ENCODE results near the gene TPTE2. TPM values are rescaled to one million over a fixed set of nuclear protein-coding genes. Genes with fewer than 3 reads are reported as not detected.

The TPTE2 gene
- total and polyA plus RNA-seq, 4 experiments from 2014 or later = not detected

GRCh38 chr13:19589312-19589711 is 28.0 kb upstream of the TPTE2 start:
- Mint-ChIP-seq H3K27ac (peak overlapping the region in 4 of 7 donors; percentile 29 to 84 (median 58)), H3K9me3 (no peaks in the 10 kb centered on the region), H3K27me3 (no peaks in the 10 kb centered on the region), H3K4me3 (no peak overlapping the region), H3K36me3 (no peaks in the 10 kb centered on the region), H3K4me1 (peaks cover 19 to 25% (median 23%) of the 10 kb centered on the region in 4 donors)
- Histone ChIP-seq H3K27me3 (ENCODE audit: insufficient read depth, low read length) (no peaks in the 10 kb centered on the region), H3K27ac (ENCODE audit: low read depth, low read length) (no peak overlapping the region), H3K4me1 (ENCODE audit: insufficient read depth, low read length) (peaks cover 22% of the 10 kb centered on the region), H3K36me3 (ENCODE audit: insufficient read depth, low read length) (no peaks in the 10 kb centered on the region), H3K4me3 (ENCODE audit: low read length in 2 of 2) (no peak overlapping the region), H3K9me3 (ENCODE audit: control insufficient read depth in 1 of 2, low read length in 2 of 2) (no peaks in the 10 kb centered on the region)
- DNase-seq = peak in 1 of 5 donors; percentile 34
- POLR2A ChIA-PET (ENCODE audit: partially characterized antibody) = no interaction called here
- CTCF ChIA-PET (ENCODE audit: partially characterized antibody) = interaction anchor here (0.9 to 2.1 kb wide), 5 partner anchors 10 to 951 kb away, joined by 3 to 9 read pairs (median 5); no protein-coding TSS in a partner anchor
- intact Hi-C loops (cut with micrococcal nuclease) = loop anchor here (5.0 kb wide), 1 partner anchor 927 kb away; no protein-coding TSS in a partner anchor

DNA sequence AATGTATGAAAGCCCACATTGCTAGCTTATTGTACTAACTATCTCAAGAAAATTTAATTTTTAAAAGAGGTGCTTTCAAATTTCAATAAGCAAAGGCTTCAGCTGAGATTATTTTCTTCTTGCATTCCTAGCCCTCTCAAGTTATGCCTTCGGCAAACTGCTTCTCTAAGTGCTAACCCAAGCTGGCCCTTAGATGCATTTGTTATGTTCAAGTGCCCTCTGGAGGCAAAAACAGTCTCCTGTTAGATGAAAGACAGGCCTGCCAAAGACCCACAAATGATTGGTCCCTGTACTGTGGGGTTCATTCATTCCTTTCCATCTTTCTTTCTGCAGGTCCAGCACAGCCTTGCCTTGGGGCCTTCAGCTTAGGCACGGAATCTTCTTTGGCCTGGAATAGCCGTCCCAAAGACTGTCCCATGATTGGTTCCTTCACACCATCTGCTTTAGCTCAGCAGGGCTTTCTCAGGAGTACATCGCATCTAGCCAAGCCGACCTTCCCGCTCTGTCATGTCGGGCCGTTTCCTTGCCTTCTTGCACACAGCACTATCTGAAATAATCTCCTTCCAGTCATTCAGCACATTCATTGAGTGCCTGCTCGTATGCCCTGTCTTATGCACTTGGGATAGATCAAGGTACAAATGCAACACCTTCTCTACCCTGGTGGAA is 26.4 kb upstream of the TPTE2 start:
- DNase-seq = peak; percentile 39 to 56 (median 47)
- no peaks in the 10 kb centered on the region for H3K27me3 ChIP-seq (ENCODE audit: insufficient read depth, low read length)
- Mint-ChIP-seq H3K27me3 (no peaks in the 10 kb centered on the region), H3K9me3 (peaks cover 0 to 11% (median 1%) of the 10 kb centered on the region in 8 donors), H3K4me3 (peak overlapping the region in 7 of 8 donors; percentile 66 to 88 (median 79)), H3K4me1 (peaks cover 19 to 25% (median 23%) of the 10 kb centered on the region in 4 donors), H3K36me3 (no peaks in the 10 kb centered on the region), H3K27ac (peak overlapping the region; percentile 80 to 94 (median 84))
- POLR2A ChIA-PET (ENCODE audit: partially characterized antibody) = interaction anchor here (1.9 kb wide), 1 partner anchor 46 kb away, joined by 8 read pairs; the partner anchor contains the start of gene MPHOSPH8
- intact Hi-C loops (cut with micrococcal nuclease) = loop anchor here (1.0 to 5.0 kb wide), 3 partner anchors 46 to 925 kb away; partner anchors contain the start of genes MPHOSPH8 and ZMYM2
- H3K9me3 ChIP-seq (ENCODE audit: control insufficient read depth in 1 of 2, low read length in 2 of 2) = no peaks in the 10 kb centered on the region
- no peaks in the 10 kb centered on the region for H3K36me3 ChIP-seq (ENCODE audit: insufficient read depth, low read length)
- H3K4me1 ChIP-seq (ENCODE audit: insufficient read depth, low read length) = peaks cover 22% of the 10 kb centered on the region
- CTCF ChIA-PET (ENCODE audit: partially characterized antibody) = interaction anchor here (0.9 to 2.1 kb wide), 9 partner anchors 8 to 301 kb away, joined by 3 to 9 read pairs (median 5); partner anchors contain the start of gene MPHOSPH8
- no peak overlapping the region for H3K4me3 ChIP-seq (ENCODE audit: low read length in 2 of 2)
- H3K27ac ChIP-seq (ENCODE audit: low read depth, low read length) = peak overlapping the region; percentile 23

DNA sequence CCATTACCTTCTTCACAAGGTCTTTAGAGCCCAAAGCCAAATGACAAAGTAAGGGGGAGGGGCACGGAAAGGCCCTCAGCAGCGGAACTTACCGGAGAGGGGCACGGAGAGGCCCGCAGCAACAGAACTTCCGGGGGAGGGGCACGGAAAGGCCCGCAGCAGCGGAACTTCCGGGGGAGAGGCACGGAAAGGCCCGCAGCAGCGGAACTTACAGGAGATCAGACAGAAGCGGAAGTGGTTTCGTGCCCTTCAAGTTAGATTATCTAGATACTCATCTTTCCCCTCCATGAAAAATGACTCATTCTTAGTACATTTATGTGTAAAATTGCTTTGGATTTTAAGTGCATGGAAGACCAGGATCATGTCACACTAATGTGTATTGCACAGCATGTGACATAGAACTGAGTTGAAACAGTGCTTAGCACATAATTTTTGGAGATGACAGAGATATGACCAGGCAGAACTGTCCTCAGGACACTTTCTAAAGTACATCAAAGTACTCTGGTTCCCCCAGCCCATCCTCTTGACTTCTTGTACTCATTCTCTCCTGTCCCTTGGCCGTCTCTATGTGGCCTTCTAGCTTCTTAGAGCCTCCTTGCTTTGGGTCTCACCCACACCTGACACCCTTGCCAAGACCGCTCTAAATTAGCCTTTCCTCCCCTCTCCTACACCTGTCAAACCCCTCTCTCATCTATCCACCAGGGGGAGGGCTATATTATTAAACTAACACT is 25.7 kb upstream of the TPTE2 start:
- intact Hi-C loops (cut with micrococcal nuclease) = loop anchor here (1.0 to 5.0 kb wide), 3 partner anchors 46 to 925 kb away; partner anchors contain the start of genes MPHOSPH8 and ZMYM2
- Mint-ChIP-seq H3K27me3 (no peaks in the 10 kb centered on the region), H3K9me3 (peaks cover 0 to 13% (median 4%) of the 10 kb centered on the region in 8 donors), H3K4me3 (peak overlapping the region; percentile 66 to 88 (median 79)), H3K27ac (peak overlapping the region; percentile 80 to 94 (median 84)), H3K36me3 (no peaks in the 10 kb centered on the region), H3K4me1 (peaks cover 19 to 25% (median 23%) of the 10 kb centered on the region in 4 donors)
- POLR2A ChIA-PET (ENCODE audit: partially characterized antibody) = interaction anchor here (1.8 to 1.9 kb wide), 2 partner anchors 45 to 47 kb away, joined by 3 to 8 read pairs; partner anchors contain the start of gene MPHOSPH8
- Histone ChIP-seq H3K4me3 (ENCODE audit: low read length in 2 of 2) (peak overlapping the region; percentile 50 to 57), H3K27ac (ENCODE audit: low read depth, low read length) (peak overlapping the region; percentile 51), H3K27me3 (ENCODE audit: insufficient read depth, low read length) (no peaks in the 10 kb centered on the region), H3K36me3 (ENCODE audit: insufficient read depth, low read length) (no peaks in the 10 kb centered on the region), H3K9me3 (ENCODE audit: control insufficient read depth in 1 of 2, low read length in 2 of 2) (no peaks in the 10 kb centered on the region), H3K4me1 (ENCODE audit: insufficient read depth, low read length) (peaks cover 22% of the 10 kb centered on the region)
- peak; percentile 68 to 88 (median 74) for DNase-seq
- CTCF ChIA-PET (ENCODE audit: partially characterized antibody) = interaction anchor here (0.9 to 2.1 kb wide), 7 partner anchors 7 to 301 kb away, joined by 3 to 9 read pairs (median 5); partner anchors contain the start of gene MPHOSPH8

DNA sequence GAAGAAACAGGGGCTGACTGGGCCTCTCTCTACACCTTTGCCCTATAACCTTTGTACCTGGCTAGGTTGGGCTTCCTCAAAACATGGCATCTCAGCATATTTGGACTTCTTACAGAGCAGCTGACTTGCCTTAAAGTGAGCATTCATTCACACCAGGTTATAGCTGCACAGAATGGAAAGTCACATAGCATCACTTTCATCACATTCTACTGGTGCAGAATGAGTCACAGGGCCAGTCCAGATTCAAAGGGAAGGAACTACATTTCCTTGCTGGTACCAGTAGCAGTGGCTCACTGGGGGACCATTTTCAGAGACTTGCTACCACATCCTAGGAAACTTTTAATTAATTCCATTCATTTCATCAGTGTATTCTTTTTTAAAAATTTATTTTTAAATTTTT is 20.3 kb upstream of the TPTE2 start:
- H3K4me3 Mint-ChIP-seq = no peak overlapping the region
- peaks cover 0 to 3% of the 10 kb centered on the region in 2 donors for H3K27me3 Mint-ChIP-seq
- Histone ChIP-seq H3K4me1 (ENCODE audit: insufficient read depth, low read length) (peaks cover 8% of the 10 kb centered on the region), H3K9me3 (ENCODE audit: control insufficient read depth in 1 of 2, low read length in 2 of 2) (no peaks in the 10 kb centered on the region), H3K4me3 (ENCODE audit: low read length in 2 of 2) (no peak overlapping the region), H3K27me3 (ENCODE audit: insufficient read depth, low read length) (no peaks in the 10 kb centered on the region), H3K36me3 (ENCODE audit: insufficient read depth, low read length) (no peaks in the 10 kb centered on the region), H3K27ac (ENCODE audit: low read depth, low read length) (no peak overlapping the region)
- ChIA-PET POLR2A (ENCODE audit: partially characterized antibody) (no interaction called here), CTCF (ENCODE audit: partially characterized antibody) (no interaction called here)
- no peak overlapping the region for H3K27ac Mint-ChIP-seq
- H3K4me1 Mint-ChIP-seq = peaks cover 5 to 9% (median 8%) of the 10 kb centered on the region in 4 donors
- DNase-seq = no peak
- intact Hi-C loops (cut with micrococcal nuclease) = no loop called here
- H3K9me3 Mint-ChIP-seq = peaks cover 4 to 26% (median 12%) of the 10 kb centered on the region in 8 donors
- no peaks in the 10 kb centered on the region for H3K36me3 Mint-ChIP-seq

- no peak overlapping the region for H3K4me3 Mint-ChIP-seq
- H3K36me3 Mint-ChIP-seq = no peaks in the 10 kb centered on the region
- H3K4me3 ChIP-seq (ENCODE audit: low read length in 2 of 2) = no peak overlapping the region
- no peaks in the 10 kb centered on the region for H3K4me1 Mint-ChIP-seq
- H3K27ac Mint-ChIP-seq = no peak overlapping the region
- no peaks in the 10 kb centered on the region for H3K9me3 ChIP-seq (ENCODE audit: control insufficient read depth in 1 of 2, low read length in 2 of 2)
- no peak for DNase-seq
- no peaks in the 10 kb centered on the region for H3K27me3 ChIP-seq (ENCODE audit: insufficient read depth, low read length)
- peaks cover 0 to 12% (median 6%) of the 10 kb centered on the region in 8 donors for H3K9me3 Mint-ChIP-seq
- H3K36me3 ChIP-seq (ENCODE audit: insufficient read depth, low read length) = no peaks in the 10 kb centered on the region
- ChIA-PET CTCF (ENCODE audit: partially characterized antibody) (no interaction called here), POLR2A (ENCODE audit: partially characterized antibody) (no interaction called here)
- no peak overlapping the region for H3K27ac ChIP-seq (ENCODE audit: low read depth, low read length)
- intact Hi-C loops (cut with micrococcal nuclease) = no loop called here
- no peaks in the 10 kb centered on the region for H3K4me1 ChIP-seq (ENCODE audit: insufficient read depth, low read length)
- peaks cover 3 to 4% of the 10 kb centered on the region in 2 donors for H3K27me3 Mint-ChIP-seq
These were observed 13.9 kb upstream of the TPTE2 start for GRCh38 chr13:19575230-19575629.

DNA sequence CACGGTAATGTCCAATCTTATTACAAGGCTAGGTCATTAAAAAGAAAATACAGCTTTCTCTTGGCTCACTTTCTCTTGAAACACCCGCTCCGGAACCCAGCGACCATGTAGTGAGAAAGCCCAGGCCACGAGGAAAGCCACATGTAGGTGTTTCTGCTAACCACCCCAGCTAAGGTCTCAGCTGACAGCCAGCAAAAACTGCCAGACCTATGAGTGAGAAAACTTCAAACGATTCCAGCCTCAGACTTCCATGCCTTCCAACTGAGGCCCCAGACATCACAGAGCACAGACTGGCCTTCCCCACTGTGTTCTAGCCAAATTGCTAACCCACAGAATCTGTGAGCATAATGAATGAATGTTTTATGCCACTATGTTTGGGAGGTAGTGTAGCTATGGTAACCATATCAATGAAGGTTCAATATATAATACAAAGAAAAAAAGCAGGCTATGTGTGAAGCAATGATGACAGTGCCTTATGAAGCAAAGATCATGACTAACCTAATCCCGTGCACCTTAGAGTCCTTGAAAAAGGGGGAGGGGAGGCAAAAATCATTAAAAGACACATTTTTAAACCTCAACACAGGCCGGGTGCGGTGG is 11.9 kb upstream of the TPTE2 start:
- Histone ChIP-seq H3K27me3 (ENCODE audit: insufficient read depth, low read length) (no peaks in the 10 kb centered on the region), H3K4me3 (ENCODE audit: low read length in 2 of 2) (no peak overlapping the region), H3K36me3 (ENCODE audit: insufficient read depth, low read length) (no peaks in the 10 kb centered on the region), H3K4me1 (ENCODE audit: insufficient read depth, low read length) (no peaks in the 10 kb centered on the region), H3K27ac (ENCODE audit: low read depth, low read length) (no peak overlapping the region), H3K9me3 (ENCODE audit: control insufficient read depth in 1 of 2, low read length in 2 of 2) (no peaks in the 10 kb centered on the region)
- intact Hi-C loops (cut with micrococcal nuclease) = no loop called here
- no peak overlapping the region for H3K27ac Mint-ChIP-seq
- no peaks in the 10 kb centered on the region for H3K36me3 Mint-ChIP-seq
- ChIA-PET POLR2A (ENCODE audit: partially characterized antibody) (no interaction called here), CTCF (ENCODE audit: partially characterized antibody) (interaction anchor here (1.6 kb wide), 1 partner anchor 14 kb away, joined by 3 read pairs; no protein-coding TSS in a partner anchor)
- peaks cover 2 to 4% of the 10 kb centered on the region in 2 donors for H3K27me3 Mint-ChIP-seq
- no peak for DNase-seq
- H3K9me3 Mint-ChIP-seq = peaks cover 0 to 7% (median 0%) of the 10 kb centered on the region in 8 donors
- no peak overlapping the region for H3K4me3 Mint-ChIP-seq
- H3K4me1 Mint-ChIP-seq = no peaks in the 10 kb centered on the region

All from CD4-positive, alpha-beta memory T cell (primary cell).